ENCODE results near the gene PHAF1. TPM values are rescaled to one million over a fixed set of nuclear protein-coding genes. Genes with fewer than 3 reads are reported as not detected.

PHAF1 gene
- total and polyA plus RNA-seq, 9 of the 15 experiments (the other 6 are each of a cell fraction or from before 2014, with no cell fraction given), result 5.1 to 25.4 (median 13.8) TPM

DNA sequence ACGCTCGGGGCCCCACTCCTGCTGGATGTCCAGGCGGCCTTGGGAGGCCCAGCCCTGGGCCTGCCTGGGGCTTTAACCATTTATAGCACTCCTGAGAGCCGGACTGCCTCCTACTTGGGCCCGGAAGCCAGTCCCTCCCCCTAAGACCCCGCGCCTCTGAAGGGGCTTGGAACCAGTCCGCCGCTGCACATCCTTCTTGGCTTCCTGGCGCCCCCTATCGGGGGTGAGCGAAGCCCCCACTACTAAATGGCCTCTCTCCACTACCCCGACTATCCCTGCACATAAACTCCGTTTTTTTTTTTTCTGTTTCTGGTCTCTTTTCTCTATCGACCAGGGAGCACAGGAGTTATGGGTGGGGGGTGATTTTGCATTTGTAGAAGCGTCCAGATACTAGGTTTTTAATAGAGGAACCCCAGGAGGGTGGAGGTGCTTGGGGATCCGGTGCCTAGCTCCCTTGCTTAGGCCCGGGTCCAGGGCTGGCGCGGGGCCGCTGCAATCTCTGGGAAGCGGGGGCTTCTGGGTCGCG is 60.0 kb downstream of the PHAF1 start (continued):
- 0 out of 2 replicates have a peak, but pooled peaks have one; percentile 29 for TF ChIP-seq RB1 (IDR thresholded peaks at IDR 0.05; ENCODE audit: low read depth)
- TF ChIP-seq, protein P1, sequence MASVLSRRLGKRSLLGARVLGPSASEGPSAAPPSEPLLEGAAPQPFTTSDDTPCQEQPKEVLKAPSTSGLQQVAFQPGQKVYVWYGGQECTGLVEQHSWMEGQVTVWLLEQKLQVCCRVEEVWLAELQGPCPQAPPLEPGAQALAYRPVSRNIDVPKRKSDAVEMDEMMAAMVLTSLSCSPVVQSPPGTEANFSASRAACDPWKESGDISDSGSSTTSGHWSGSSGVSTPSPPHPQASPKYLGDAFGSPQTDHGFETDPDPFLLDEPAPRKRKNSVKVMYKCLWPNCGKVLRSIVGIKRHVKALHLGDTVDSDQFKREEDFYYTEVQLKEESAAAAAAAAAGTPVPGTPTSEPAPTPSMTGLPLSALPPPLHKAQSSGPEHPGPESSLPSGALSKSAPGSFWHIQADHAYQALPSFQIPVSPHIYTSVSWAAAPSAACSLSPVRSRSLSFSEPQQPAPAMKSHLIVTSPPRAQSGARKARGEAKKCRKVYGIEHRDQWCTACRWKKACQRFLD (CRISPR knock-in tag; IDR thresholded peaks at IDR 0.05), result no peak
- no peak for TF ChIP-seq TAF9B (IDR thresholded peaks at IDR 0.05; ENCODE audit: partially characterized antibody)
- TF ChIP-seq, protein P2, sequence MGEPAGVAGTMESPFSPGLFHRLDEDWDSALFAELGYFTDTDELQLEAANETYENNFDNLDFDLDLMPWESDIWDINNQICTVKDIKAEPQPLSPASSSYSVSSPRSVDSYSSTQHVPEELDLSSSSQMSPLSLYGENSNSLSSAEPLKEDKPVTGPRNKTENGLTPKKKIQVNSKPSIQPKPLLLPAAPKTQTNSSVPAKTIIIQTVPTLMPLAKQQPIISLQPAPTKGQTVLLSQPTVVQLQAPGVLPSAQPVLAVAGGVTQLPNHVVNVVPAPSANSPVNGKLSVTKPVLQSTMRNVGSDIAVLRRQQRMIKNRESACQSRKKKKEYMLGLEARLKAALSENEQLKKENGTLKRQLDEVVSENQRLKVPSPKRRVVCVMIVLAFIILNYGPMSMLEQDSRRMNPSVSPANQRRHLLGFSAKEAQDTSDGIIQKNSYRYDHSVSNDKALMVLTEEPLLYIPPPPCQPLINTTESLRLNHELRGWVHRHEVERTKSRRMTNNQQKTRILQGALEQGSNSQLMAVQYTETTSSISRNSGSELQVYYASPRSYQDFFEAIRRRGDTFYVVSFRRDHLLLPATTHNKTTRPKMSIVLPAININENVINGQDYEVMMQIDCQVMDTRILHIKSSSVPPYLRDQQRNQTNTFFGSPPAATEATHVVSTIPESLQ (CRISPR knock-in tag; IDR thresholded peaks at IDR 0.05), result no peak
- no peak for TF ChIP-seq DMBX1 (CRISPR knock-in tag; IDR thresholded peaks at IDR 0.05; ENCODE audit: borderline replicate concordance)
- TF ChIP-seq, protein P3, sequence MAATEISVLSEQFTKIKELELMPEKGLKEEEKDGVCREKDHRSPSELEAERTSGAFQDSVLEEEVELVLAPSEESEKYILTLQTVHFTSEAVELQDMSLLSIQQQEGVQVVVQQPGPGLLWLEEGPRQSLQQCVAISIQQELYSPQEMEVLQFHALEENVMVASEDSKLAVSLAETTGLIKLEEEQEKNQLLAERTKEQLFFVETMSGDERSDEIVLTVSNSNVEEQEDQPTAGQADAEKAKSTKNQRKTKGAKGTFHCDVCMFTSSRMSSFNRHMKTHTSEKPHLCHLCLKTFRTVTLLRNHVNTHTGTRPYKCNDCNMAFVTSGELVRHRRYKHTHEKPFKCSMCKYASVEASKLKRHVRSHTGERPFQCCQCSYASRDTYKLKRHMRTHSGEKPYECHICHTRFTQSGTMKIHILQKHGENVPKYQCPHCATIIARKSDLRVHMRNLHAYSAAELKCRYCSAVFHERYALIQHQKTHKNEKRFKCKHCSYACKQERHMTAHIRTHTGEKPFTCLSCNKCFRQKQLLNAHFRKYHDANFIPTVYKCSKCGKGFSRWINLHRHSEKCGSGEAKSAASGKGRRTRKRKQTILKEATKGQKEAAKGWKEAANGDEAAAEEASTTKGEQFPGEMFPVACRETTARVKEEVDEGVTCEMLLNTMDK (IDR thresholded peaks at IDR 0.05; ENCODE audit: borderline replicate concordance, insufficient read depth, low read depth, low read length, poor library complexity, severe bottlenecking), result peak; percentile 87
- no peak for TF ChIP-seq POLR2B (IDR thresholded peaks at IDR 0.05; ENCODE audit: low read depth, partially characterized antibody)
- no peak for TF ChIP-seq MEF2D (tag; conservative IDR thresholded peaks at IDR 0.05; ENCODE audit: low read depth)
- no peak for TF ChIP-seq XRCC5 (IDR thresholded peaks at IDR 0.05; ENCODE audit: low read depth, low read length)
- no peak for TF ChIP-seq SPI1 (IDR thresholded peaks at IDR 0.05; ENCODE audit: borderline replicate concordance, low read depth, low read length)
- TF ChIP-seq, protein P4, sequence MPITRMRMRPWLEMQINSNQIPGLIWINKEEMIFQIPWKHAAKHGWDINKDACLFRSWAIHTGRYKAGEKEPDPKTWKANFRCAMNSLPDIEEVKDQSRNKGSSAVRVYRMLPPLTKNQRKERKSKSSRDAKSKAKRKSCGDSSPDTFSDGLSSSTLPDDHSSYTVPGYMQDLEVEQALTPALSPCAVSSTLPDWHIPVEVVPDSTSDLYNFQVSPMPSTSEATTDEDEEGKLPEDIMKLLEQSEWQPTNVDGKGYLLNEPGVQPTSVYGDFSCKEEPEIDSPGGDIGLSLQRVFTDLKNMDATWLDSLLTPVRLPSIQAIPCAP (CRISPR knock-in tag; IDR thresholded peaks at IDR 0.05; ENCODE audit: borderline replicate concordance), result no peak
- no peak for TF ChIP-seq SMAD4 (CRISPR knock-in tag; conservative IDR thresholded peaks at IDR 0.05)
- TF ChIP-seq KLF10 (CRISPR knock-in tag; IDR thresholded peaks at IDR 0.05), result no peak
- TF ChIP-seq, protein P5, sequence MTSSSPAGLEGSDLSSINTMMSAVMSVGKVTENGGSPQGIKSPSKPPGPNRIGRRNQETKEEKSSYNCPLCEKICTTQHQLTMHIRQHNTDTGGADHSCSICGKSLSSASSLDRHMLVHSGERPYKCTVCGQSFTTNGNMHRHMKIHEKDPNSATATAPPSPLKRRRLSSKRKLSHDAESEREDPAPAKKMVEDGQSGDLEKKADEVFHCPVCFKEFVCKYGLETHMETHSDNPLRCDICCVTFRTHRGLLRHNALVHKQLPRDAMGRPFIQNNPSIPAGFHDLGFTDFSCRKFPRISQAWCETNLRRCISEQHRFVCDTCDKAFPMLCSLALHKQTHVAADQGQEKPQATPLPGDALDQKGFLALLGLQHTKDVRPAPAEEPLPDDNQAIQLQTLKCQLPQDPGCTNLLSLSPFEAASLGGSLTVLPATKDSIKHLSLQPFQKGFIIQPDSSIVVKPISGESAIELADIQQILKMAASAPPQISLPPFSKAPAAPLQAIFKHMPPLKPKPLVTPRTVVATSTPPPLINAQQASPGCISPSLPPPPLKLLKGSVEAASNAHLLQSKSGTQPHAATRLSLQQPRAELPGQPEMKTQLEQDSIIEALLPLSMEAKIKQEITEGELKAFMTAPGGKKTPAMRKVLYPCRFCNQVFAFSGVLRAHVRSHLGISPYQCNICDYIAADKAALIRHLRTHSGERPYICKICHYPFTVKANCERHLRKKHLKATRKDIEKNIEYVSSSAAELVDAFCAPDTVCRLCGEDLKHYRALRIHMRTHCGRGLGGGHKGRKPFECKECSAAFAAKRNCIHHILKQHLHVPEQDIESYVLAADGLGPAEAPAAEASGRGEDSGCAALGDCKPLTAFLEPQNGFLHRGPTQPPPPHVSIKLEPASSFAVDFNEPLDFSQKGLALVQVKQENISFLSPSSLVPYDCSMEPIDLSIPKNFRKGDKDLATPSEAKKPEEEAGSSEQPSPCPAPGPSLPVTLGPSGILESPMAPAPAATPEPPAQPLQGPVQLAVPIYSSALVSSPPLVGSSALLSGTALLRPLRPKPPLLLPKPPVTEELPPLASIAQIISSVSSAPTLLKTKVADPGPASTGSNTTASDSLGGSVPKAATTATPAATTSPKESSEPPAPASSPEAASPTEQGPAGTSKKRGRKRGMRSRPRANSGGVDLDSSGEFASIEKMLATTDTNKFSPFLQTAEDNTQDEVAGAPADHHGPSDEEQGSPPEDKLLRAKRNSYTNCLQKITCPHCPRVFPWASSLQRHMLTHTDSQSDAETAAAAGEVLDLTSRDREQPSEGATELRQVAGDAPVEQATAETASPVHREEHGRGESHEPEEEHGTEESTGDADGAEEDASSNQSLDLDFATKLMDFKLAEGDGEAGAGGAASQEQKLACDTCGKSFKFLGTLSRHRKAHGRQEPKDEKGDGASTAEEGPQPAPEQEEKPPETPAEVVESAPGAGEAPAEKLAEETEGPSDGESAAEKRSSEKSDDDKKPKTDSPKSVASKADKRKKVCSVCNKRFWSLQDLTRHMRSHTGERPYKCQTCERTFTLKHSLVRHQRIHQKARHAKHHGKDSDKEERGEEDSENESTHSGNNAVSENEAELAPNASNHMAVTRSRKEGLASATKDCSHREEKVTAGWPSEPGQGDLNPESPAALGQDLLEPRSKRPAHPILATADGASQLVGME (CRISPR knock-in tag; IDR thresholded peaks at IDR 0.05), result no peak
- no peak for TF ChIP-seq SAP30 (IDR thresholded peaks at IDR 0.05; ENCODE audit: borderline replicate concordance, insufficient read depth, low read depth, low read length, poor library complexity, severe bottlenecking)

All from K562 (cell line).